GM12874 (cell line): ENCODE measurements around the gene MBTPS1.

ENCODE experiments used
- CTCF ChIP-seq: IDR thresholded peaks from 2 replicates; pipeline ENCODE4 v1.5.1; 2011; ENCODE audit warnings: low read depth, mild to moderate bottlenecking, control low read depth, low read length, moderate library complexity; ENCODE audit not compliant: insufficient read depth

The MBTPS1 gene

DNA sequence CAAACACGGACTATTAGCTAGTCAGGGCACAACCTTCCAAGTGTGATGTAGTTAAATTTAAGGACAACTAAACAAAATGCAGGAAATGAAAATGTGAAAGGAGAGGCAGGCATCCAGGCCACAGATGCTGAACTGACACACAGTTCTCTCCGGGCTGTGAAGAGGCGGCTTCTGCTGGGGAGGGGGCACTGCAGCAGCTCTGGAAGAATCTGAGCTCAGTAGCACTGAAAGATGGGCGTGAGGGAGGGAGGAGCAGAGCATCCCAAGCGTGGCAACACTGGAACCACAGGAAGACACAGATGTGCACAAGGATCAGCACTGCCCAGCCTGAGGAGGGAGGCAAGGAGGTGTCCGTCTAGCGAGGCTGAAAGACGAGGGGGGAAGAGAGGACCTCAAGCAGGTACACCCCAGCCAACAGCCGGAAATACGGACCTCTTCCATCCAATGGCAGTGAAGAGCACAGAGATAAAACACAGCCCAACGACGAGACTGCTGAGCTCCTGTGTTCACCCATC, 11.4 kb downstream of the MBTPS1 start:
- no peak for TF ChIP-seq CTCF

DNA sequence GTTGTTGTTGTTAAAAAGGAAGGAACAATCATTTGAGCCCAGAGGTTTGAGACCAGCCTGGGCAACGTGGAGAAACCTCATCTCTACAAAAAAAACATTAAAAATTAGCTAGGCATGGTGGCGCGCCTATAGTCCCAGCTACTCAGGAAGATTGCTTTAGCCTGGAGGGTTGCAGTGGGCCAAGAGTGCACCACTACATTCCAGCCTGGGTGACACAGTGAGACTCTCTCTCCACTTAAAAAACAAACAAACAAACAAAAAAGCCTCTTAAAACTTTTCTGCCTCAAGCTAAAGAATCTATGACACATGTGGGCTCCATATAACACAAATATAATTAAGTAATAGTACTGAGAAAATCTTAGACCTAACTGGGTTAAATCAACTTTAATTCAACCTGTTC, 12.5 kb downstream of the MBTPS1 start:
- TF ChIP-seq CTCF = no peak

- no peak for TF ChIP-seq CTCF
Observed at GRCh38 chr16:84103678-84104077, 13.1 kb downstream of the MBTPS1 start.

GRCh38 chr16:84098939-84099338, 17.8 kb downstream of the MBTPS1 start:
- TF ChIP-seq CTCF = no peak

- TF ChIP-seq CTCF = no peak
Observed at GRCh38 chr16:84096447-84097005, 20.2 kb downstream of the MBTPS1 start.

- no peak for TF ChIP-seq CTCF
Observed at GRCh38 chr16:84095466-84095865, 21.3 kb downstream of the MBTPS1 start.

- TF ChIP-seq CTCF = no peak
Observed at GRCh38 chr16:84093879-84094270, 22.9 kb downstream of the MBTPS1 start.
